BLaER1 treated with 17β-estradiol and CSF1 and Interleukin-3, amounts not matched to agents 10 nM and 100 nM (cell line): ENCODE measurements around the gene TRPT1.

Experiments
- H3K27ac ChIP-seq, 11 experiments: shearing (Covaris generic); formaldehyde crosslinking; 2 replicates each; pipeline ENCODE4 v1.8.1; 2022
- H3K27me3 ChIP-seq, 11 experiments: shearing (Covaris generic); formaldehyde crosslinking; 2 replicates each; pipeline ENCODE4 v1.8.1; 2022
- H3K36me3 ChIP-seq, 11 experiments: shearing (Covaris generic); formaldehyde crosslinking; 2 replicates each; pipeline ENCODE4 v1.8.1; 2022
- H3K4me1 ChIP-seq, 10 experiments: shearing (Covaris generic); formaldehyde crosslinking; 2 replicates each; pipeline ENCODE4 v1.8.1; 2022
- H3K4me2 ChIP-seq, 11 experiments: shearing (Covaris generic); formaldehyde crosslinking; 2 replicates each; pipeline ENCODE4 v1.8.1; 2022
- H3K4me3 ChIP-seq, 10 experiments: shearing (Covaris generic); formaldehyde crosslinking; 2 replicates each; pipeline ENCODE4 v1.8.1; 2022
- H3K9ac ChIP-seq, 11 experiments: shearing (Covaris generic); formaldehyde crosslinking; 2 replicates each; pipeline ENCODE4 v1.8.1; 2022
- H3K9me3 ChIP-seq, 11 experiments: shearing (Covaris generic); formaldehyde crosslinking; replicated peaks in 1 of 11; 2 replicates each; pipeline ENCODE4 v1.8.1; 2022
- H4K20me1 ChIP-seq, 11 experiments: shearing (Covaris generic); formaldehyde crosslinking; 2 replicates each; pipeline ENCODE4 v1.8.1; 2022
- Cebpa-rat ChIP-seq, 11 experiments: shearing (Covaris generic); IDR thresholded peaks; 2 replicates each; pipeline ENCODE4 v1.8.1; 2022

Gene TRPT1

GRCh38 chr11:64224891-64225607, 937 bp downstream of the TRPT1 start:
- peak overlapping the region; percentile 75 to 91 (median 83) for H3K9ac ChIP-seq
- H3K4me1 ChIP-seq: peaks cover 67 to 91% (median 73%) of the 10 kb centered on the region in 10 experiments
- H3K4me2 ChIP-seq: peak overlapping the region; percentile 94 to 100 (median 98)
- no peak for TF ChIP-seq Cebpa-rat (IDR thresholded peaks at IDR 0.05)
- H3K9me3 ChIP-seq: no peaks in the 10 kb centered on the region
- H4K20me1 ChIP-seq: peaks cover 8 to 68% (median 46%) of the 10 kb centered on the region in 11 experiments; a peak in 21 of 22 replicates
- H3K4me3 ChIP-seq: peak overlapping the region; percentile 62 to 79 (median 72)
- H3K27ac ChIP-seq: peak overlapping the region; percentile 32 to 95 (median 87); a peak in 21 of 22 replicates
- peaks cover 44 to 59% (median 48%) of the 10 kb centered on the region in 11 experiments for H3K36me3 ChIP-seq
- H3K27me3 ChIP-seq: no peaks in the 10 kb centered on the region

- Histone ChIP-seq H3K4me1 (peaks cover 60 to 91% (median 68%) of the 10 kb centered on the region in 10 experiments), H3K27ac (peak overlapping the region in 9 of 11 experiments; percentile 15 to 95 (median 90); a peak in 14 of 22 replicates), H3K9ac (peak overlapping the region; percentile 6 to 91 (median 83); a peak in 19 of 22 replicates), H3K36me3 (peaks cover 51 to 64% (median 56%) of the 10 kb centered on the region in 11 experiments), H3K4me2 (peak overlapping the region; percentile 94 to 100 (median 98)), H3K9me3 (no peaks in the 10 kb centered on the region), H4K20me1 (peaks cover 10 to 68% (median 53%) of the 10 kb centered on the region in 11 experiments; a peak in 21 of 22 replicates), H3K4me3 (peak overlapping the region in 9 of 10 experiments; percentile 62 to 79 (median 74); a peak in 11 of 20 replicates), H3K27me3 (no peaks in the 10 kb centered on the region)
- no peak for TF ChIP-seq Cebpa-rat (IDR thresholded peaks at IDR 0.05)
Observed at GRCh38 chr11:64224151-64224890, 1.7 kb downstream of the TRPT1 start.

GRCh38 chr11:64223001-64223651, 2.9 kb downstream of the TRPT1 start:
- Histone ChIP-seq H4K20me1 (peaks cover 12 to 76% (median 64%) of the 10 kb centered on the region in 11 experiments; a peak in 21 of 22 replicates), H3K36me3 (peaks cover 63 to 72% (median 67%) of the 10 kb centered on the region in 11 experiments), H3K27ac (peak overlapping the region in 6 of 11 experiments; percentile 6 to 95 (median 32); a peak in 8 of 22 replicates), H3K9ac (peak overlapping the region in 9 of 11 experiments; percentile 23 to 90 (median 75); a peak in 12 of 22 replicates), H3K27me3 (no peaks in the 10 kb centered on the region), H3K4me1 (peaks cover 48 to 91% (median 65%) of the 10 kb centered on the region in 10 experiments), H3K4me3 (no peak overlapping the region), H3K9me3 (no peaks in the 10 kb centered on the region), H3K4me2 (peak overlapping the region in 9 of 11 experiments; percentile 6 to 100 (median 23); a peak in 12 of 22 replicates)
- no peak for TF ChIP-seq Cebpa-rat (IDR thresholded peaks at IDR 0.05)

GRCh38 chr11:64222651-64223000, 3.4 kb downstream of the TRPT1 start:
- Histone ChIP-seq H3K27ac (peak overlapping the region in 2 of 11 experiments; percentile 11 to 15; a peak in 1 of 22 replicates), H3K4me2 (peak overlapping the region in 6 of 11 experiments; percentile 6 to 100 (median 24); a peak in 8 of 22 replicates), H4K20me1 (peaks cover 12 to 81% (median 68%) of the 10 kb centered on the region in 11 experiments; a peak in 21 of 22 replicates), H3K9me3 (no peaks in the 10 kb centered on the region), H3K27me3 (no peaks in the 10 kb centered on the region), H3K9ac (peak overlapping the region in 5 of 11 experiments; percentile 11 to 90 (median 30); a peak in 3 of 22 replicates), H3K4me3 (no peak overlapping the region), H3K36me3 (peaks cover 68 to 77% (median 72%) of the 10 kb centered on the region in 11 experiments), H3K4me1 (peaks cover 46 to 91% (median 62%) of the 10 kb centered on the region in 10 experiments)
- TF ChIP-seq Cebpa-rat (IDR thresholded peaks at IDR 0.05): no peak

- peaks cover 12 to 97% (median 71%) of the 10 kb centered on the region in 11 experiments; a peak in 21 of 22 replicates for H4K20me1 ChIP-seq
- no peaks in the 10 kb centered on the region for H3K27me3 ChIP-seq
- H3K4me2 ChIP-seq: peak overlapping the region in 3 of 11 experiments; percentile 14 to 21 (median 15); a peak in 2 of 22 replicates
- H3K27ac ChIP-seq: peak overlapping the region in 3 of 11 experiments; percentile 18 to 32 (median 29); a peak in 1 of 22 replicates
- H3K4me3 ChIP-seq: no peak overlapping the region
- H3K36me3 ChIP-seq: peaks cover 81 to 92% (median 85%) of the 10 kb centered on the region in 11 experiments
- H3K9me3 ChIP-seq: no peaks in the 10 kb centered on the region
- H3K9ac ChIP-seq: peak overlapping the region in 5 of 11 experiments; percentile 13 to 47 (median 30); a peak in 5 of 22 replicates
- peaks cover 52 to 99% (median 65%) of the 10 kb centered on the region in 10 experiments for H3K4me1 ChIP-seq
- TF ChIP-seq Cebpa-rat (IDR thresholded peaks at IDR 0.05): no peak
Observed at GRCh38 chr11:64220798-64221197, 5.2 kb downstream of the TRPT1 start.

DNA sequence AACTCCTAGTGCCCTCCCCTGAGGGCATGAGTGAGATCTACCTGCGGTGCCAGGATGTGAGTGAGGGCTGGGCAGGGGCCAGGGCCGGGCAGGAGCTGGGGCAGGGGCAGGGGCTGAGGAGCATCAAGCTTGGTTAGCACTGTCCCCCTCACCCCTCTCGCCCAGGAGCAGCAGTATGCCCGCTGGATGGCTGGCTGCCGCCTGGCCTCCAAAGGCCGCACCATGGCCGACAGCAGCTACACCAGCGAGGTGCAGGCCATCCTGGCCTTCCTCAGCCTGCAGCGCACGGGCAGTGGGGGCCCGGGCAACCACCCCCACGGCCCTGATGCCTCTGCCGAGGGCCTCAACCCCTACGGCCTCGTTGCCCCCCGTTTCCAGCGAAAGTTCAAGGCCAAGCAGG, 5.7 kb downstream of the TRPT1 start:
- Histone ChIP-seq H3K9me3 (no peaks in the 10 kb centered on the region), H3K27ac (peak overlapping the region in 2 of 11 experiments; percentile 10 to 18; a peak in 1 of 22 replicates), H3K4me3 (no peak overlapping the region), H4K20me1 (peaks cover 10 to 97% (median 71%) of the 10 kb centered on the region in 11 experiments; a peak in 21 of 22 replicates), H3K4me2 (peak overlapping the region in 3 of 11 experiments; percentile 14 to 19 (median 15); a peak in 2 of 22 replicates), H3K36me3 (peaks cover 83 to 94% (median 89%) of the 10 kb centered on the region in 11 experiments), H3K4me1 (peaks cover 52 to 99% (median 65%) of the 10 kb centered on the region in 10 experiments), H3K27me3 (no peaks in the 10 kb centered on the region), H3K9ac (peak overlapping the region in 5 of 11 experiments; percentile 3 to 47 (median 39); a peak in 6 of 22 replicates)
- no peak for TF ChIP-seq Cebpa-rat (IDR thresholded peaks at IDR 0.05)

DNA sequence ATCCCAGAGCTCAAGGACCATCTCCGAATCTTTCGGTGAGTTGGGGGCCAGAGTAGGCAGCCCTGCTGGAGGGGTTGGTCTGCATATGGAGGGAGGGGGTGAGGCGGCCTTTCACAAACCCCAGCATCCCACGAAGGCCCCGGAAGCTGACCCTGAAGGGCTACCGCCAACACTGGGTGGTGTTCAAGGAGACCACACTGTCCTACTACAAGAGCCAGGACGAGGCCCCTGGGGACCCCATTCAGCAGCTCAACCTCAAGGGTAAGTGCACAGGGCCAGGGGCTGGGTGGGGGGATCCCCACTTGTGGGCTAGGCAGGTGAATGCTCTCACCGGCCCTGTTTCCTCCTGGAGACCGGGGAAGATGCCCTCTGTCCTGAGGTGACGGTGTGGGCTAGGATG, 6.2 kb downstream of the TRPT1 start:
- H3K36me3 ChIP-seq: peaks cover 81 to 98% (median 91%) of the 10 kb centered on the region in 11 experiments
- H3K27me3 ChIP-seq: no peaks in the 10 kb centered on the region
- peak overlapping the region in 4 of 11 experiments; percentile 10 to 48 (median 34); a peak in 6 of 22 replicates for H3K27ac ChIP-seq
- TF ChIP-seq Cebpa-rat (IDR thresholded peaks at IDR 0.05): no peak
- H3K9ac ChIP-seq: peak overlapping the region in 8 of 11 experiments; percentile 12 to 65 (median 38); a peak in 11 of 22 replicates
- no peak overlapping the region for H3K4me3 ChIP-seq
- H3K4me1 ChIP-seq: peaks cover 52 to 99% (median 65%) of the 10 kb centered on the region in 10 experiments
- no peaks in the 10 kb centered on the region for H3K9me3 ChIP-seq
- H3K4me2 ChIP-seq: peak overlapping the region in 1 of 11 experiments; percentile 14; a peak in 1 of 22 replicates
- H4K20me1 ChIP-seq: peaks cover 5 to 97% (median 66%) of the 10 kb centered on the region in 11 experiments; a peak in 21 of 22 replicates

DNA sequence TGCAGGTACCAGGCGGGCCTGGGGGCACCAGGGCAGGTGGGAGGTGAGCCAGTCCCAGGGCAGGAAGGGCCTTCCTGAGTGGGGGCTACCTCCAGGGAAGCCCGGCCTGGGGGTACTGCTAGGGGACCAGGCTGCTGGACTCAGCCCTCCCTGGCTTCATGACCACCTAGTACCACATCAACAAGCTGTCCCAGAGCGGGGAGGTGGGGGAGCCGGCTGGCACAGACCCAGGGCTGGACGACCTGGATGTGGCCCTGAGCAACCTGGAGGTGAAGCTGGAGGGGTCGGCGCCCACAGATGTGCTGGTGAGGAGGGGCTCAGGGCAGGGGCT, 6.7 kb downstream of the TRPT1 start:
- H3K9me3 ChIP-seq: no peaks in the 10 kb centered on the region
- peak overlapping the region in 9 of 11 experiments; percentile 11 to 65 (median 41); a peak in 14 of 22 replicates for H3K9ac ChIP-seq
- peaks cover 4 to 97% (median 61%) of the 10 kb centered on the region in 11 experiments; a peak in 21 of 22 replicates for H4K20me1 ChIP-seq
- H3K4me1 ChIP-seq: peaks cover 52 to 99% (median 65%) of the 10 kb centered on the region in 10 experiments
- H3K4me2 ChIP-seq: peak overlapping the region in 2 of 11 experiments; percentile 14 to 25; a peak in 3 of 22 replicates
- H3K27me3 ChIP-seq: no peaks in the 10 kb centered on the region
- no peak overlapping the region for H3K4me3 ChIP-seq
- H3K27ac ChIP-seq: peak overlapping the region in 8 of 11 experiments; percentile 8 to 48 (median 28); a peak in 13 of 22 replicates
- TF ChIP-seq Cebpa-rat (IDR thresholded peaks at IDR 0.05): no peak
- peaks cover 80 to 98% (median 92%) of the 10 kb centered on the region in 11 experiments for H3K36me3 ChIP-seq
